Stimulated activated CD4-positive, alpha-beta T cell treated with anti-CD3 and anti-CD28 coated beads, Interleukin-12 subunit alpha, Interleukin-12 subunit beta, amount 100 ng/mL, for 48 hours (primary cell): ENCODE data around the gene FXR1.
"Not testable (repeated sequence)": the region's sequence is repeated elsewhere in the genome, so short reads cannot be mapped to it uniquely, and the experiment has no call there.

Source experiments
- DNase-seq, 3 donors: peaks; one replicate each; pipeline ENCODE4 v3.0.0-alpha.2; 2020; ENCODE audit warnings: low read depth in 2 of 3, low spot score in 1 of 3

The FXR1 gene

DNA sequence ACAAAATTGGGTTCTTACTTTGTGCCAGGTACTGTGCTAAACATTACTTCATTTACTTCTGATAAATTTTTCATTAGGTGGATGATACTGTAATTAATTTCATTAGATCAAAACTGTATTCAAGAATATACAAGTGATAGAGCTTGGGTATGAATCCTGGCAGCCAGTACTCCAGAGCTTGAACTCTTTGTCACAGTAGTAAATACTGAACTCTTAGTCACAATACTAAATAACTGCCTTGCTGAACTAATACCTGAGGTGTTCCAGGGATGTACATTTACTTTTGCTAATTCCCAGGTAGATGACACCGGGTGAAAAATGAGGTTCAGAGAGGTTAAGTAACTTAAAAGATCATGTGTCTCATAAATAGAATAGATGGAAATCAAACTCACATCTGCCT lies 20.3 kb downstream of the FXR1 start:
- no peak for DNase-seq

DNA sequence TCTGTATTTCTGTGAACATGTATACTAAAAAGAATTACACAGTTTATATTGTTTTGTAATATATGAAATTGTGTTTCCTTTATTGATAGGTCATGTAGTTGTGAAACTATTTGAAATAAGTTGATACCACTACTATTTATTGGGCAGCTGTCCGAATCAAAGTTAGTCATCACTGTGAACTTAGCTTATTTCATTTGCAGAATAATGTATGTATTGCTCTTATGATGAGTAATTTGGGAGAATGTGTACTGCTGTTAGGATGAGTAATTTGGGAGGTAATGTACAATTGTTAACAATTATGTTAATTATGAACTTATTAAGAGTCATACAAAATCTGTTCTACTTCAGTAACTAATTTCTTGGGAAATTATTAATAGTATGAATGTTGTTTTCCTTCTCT lies 22.2 kb downstream of the FXR1 start:
- DNase-seq: no peak

DNA sequence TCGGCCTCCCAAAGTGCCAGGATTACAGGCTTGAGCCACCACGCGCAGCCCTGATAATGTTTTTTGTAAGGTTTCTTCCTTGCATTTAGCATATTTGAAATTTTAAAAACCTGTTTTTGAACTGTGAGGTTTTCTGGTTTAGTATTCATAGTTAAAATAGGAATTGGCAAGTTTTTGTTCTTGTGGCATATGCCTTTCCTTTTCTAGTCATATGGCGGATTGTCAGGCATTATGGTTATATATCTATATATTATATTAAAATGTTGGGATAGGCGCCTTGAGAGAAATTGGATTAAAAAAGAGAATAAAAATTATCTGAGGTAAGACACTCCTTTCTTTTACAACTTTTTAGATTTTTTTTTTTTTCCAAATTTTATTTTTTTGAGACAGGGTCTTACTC lies 28.4 kb downstream of the FXR1 start:
- no peak for DNase-seq

DNA sequence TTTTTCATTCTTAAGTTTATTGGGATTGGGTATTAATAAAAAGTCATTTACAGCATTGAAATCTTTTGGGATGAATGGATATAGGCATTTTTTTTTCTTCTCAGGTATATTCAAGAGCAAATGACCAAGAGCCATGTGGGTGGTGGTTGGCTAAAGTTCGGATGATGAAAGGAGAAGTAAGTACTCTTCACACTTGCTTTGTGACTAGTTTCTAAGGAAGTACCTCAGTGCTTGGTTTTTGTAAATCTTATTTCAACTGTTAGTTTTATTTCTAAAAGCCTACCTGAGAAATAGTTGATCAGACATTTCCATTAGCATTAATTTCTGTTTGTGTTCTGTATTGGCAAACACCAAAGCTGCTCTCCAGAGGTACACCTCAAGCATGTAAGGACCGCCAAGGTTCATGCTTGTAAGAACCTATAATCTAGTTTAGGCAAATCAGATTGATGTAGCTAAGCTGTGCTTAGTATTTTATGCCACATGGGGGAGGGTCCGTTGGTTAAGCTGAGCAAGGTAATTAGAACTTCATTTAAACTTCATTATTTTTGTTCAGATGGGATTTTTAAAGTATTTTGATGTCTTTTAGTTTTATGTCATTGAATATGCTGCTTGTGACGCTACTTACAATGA lies 35.4 kb downstream of the FXR1 start:
- DNase-seq: no peak

DNA sequence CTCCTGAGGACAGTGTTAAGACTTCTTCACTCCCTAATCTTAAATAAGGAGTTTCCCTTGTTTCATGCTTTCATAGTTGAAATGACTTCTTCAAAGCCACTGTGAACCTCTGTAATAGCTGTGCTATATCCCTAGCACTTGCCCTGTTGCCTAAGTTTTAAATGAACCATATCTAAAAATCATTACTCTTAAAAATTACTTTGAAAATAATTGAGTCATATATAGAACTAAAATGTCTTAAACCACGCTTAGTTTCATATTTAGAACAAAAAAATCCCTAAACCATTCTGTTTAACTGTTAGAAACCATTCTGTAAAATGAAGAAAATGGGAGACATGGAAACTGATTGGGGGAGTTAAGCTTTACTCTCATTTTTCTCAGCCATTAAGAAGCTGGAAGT lies 47.2 kb downstream of the FXR1 start:
- no peak for DNase-seq

GRCh38 chr3:180961087-180961486 lies 48.6 kb downstream of the FXR1 start:
- DNase-seq: no peak

DNA sequence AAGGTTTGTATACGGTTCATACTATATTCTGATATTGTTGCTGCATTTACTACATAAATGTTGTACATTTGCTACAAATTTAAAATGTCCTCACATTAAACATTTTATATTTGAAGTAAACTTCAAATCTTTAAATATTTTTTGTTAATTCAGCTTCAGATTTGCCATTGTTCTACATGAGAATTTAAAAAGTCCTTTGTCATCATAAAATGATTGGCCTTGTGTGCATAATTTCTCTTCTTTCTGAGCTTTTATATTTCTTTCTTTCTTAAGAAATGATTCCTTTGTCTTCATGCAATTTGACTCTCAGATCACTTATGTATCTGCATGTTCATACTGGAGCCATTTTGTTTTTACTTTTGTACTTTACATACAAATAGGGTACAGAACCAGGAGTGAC lies 49.1 kb downstream of the FXR1 start:
- DNase-seq: no peak

- DNase-seq: no peak
These were observed 50.1 kb downstream of the FXR1 start for GRCh38 chr3:180962530-180962929.

GRCh38 chr3:180970931-180971330 lies 58.5 kb downstream of the FXR1 start:
- no peak for DNase-seq

DNA sequence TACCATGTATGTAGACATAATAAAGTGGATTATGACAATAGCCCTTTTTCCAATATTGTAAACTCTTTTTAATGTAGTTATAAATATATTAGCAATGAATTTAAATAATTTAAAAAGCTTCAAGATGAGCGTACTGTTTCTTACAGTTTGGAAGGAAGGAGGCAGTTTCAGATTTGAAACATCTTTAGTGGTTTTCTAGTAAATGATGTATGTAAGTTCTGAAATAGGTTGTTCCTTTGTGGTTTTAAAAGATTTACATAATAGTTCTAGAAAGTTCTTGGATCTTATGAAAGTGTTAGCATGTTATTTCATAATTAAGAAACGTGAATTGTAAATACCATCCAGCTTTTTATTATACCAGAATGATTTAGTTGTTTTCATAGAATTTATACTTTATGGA lies 61.1 kb downstream of the FXR1 start:
- no peak for DNase-seq

DNA sequence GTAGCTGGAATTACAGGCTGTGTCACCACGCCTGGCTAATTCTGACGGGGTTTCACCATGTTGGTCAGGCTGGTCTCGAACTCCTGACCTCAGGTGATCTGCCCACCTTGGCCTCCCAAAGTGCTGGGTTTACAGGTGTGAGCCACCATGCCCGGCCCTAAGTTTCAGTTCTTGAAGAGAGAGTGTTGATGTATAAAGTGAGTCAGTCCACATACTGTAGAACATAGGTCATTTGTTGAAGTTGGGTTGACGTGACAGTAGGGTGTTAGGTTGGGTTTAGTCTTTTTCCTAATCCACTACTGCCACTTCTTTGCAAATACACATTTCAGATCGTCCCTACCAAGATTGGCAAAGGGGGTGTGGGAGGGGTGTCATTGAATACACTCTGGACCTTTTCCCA lies 61.8 kb downstream of the FXR1 start:
- DNase-seq: no peak

GRCh38 chr3:180977498-180977897 lies 65.0 kb downstream of the FXR1 start:
- no peak for DNase-seq

DNA sequence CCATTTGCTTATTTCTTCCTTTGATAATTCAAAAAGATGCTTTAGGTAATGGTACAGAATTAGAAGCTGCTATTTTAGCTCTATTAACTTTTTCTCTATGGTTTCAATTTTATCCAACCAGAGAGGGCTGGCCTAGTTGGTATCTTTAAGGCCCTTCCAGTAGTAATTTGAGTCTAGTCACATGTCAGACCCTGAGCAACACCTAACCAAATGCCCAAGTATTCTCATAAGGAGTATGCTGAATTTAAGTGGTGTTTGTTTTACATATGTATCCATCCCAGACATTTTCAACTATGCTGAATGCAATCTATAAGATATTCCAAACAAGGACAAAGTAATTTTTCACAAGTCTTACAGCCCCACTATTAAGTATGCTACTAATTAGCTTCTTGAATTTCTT lies 67.5 kb downstream of the FXR1 start:
- DNase-seq: no peak

- no peak for DNase-seq
These were observed 68.1 kb downstream of the FXR1 start for GRCh38 chr3:180980611-180981010.

DNA sequence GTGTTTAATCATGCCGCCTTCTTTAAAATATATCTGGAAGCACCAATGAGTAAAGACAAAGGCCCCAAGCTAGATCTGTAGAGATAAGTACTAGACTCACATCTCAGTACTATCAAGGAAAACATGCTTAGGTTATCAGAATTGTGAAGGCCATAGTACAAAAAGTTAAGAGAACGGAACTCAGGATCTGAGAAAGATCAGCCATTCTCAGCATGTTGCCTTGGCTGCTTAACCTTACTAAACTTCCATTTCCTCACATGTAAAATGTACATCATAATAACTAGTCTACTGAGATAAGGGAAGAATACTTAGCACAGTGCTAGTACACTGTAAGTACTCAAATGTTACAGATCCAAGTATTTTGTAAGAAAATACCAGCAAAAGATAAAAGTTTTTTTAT lies 69.4 kb downstream of the FXR1 start:
- DNase-seq: no peak

- no peak for DNase-seq
These were observed 70.7 kb downstream of the FXR1 start for GRCh38 chr3:180983136-180983535.

GRCh38 chr3:180986366-180986765 lies 73.9 kb downstream of the FXR1 start:
- not testable (repeated sequence) for DNase-seq

- DNase-seq: no peak
These were observed 74.9 kb downstream of the FXR1 start for GRCh38 chr3:180987344-180987743.

GRCh38 chr3:180989291-180990163 lies 77.1 kb downstream of the FXR1 start, which contains the start of gene DNAJC19:
Gene DNAJC19, minus strand, starts transcription at chr3:180989736. Its CDS starts 134 bp downstream, at chr3:180989602.
- peak; percentile 82 to 89 (median 84) for DNase-seq

DNA sequence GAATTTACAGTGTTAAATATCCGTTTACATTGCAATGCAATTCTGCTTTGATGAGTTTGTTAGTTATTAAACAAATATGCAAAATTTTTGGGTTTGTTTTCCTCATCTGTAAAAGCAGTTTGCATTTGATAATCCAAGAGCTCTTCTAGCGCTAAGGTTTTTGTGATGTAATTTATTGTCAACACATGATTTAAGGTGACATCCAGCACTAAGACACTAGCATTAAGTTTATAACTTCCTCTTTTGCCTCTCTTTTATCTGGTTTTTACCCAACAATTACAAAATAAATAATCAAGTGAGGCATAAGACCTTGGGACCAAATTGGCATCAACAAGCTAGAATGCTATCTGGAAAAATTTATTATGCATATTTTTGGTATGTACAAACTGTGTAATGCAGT lies 78.0 kb downstream of the FXR1 start:
- DNase-seq: no peak

DNA sequence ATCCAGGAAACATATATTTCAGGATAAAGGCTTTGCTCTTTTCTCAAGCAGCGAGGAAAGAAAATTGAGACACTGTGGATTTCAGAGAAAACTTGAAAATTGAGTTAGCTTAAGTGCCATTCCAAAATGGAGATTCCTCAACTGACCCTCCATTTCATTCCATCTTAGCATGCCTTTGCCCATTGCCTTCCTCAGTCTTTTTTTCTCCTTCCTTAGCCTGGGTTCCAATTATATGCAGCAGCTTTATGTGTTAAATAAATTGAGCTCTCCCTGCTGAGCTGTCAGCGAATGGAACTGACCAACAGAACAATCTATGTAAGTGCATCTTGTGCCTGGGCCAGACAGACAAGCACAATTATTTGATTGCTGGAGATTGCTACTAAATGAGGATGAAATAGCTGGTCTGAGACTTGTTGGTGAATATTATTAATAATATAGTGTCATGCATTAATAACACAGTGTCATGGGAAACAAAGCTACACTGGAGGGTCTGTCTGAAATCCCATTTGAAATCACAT lies 84.0 kb downstream of the FXR1 start:
- no peak for DNase-seq

- not testable (repeated sequence) for DNase-seq
These were observed 89.9 kb downstream of the FXR1 start for GRCh38 chr3:181002331-181002730.
